GM11168 (cell line): ENCODE measurements around the gene SNX27.
"Not testable (repeated sequence)": the region's sequence is repeated elsewhere in the genome, so short reads cannot be mapped to it uniquely, and the experiment has no call there.

ENCODE experiments used
- in situ Hi-C: fragments of 300-500 bp; cut with MboI; formaldehyde crosslinking; loops from one replicate; pipeline ENCODE4 v1.12.0; 2022; ENCODE audit warnings: low sequenced_read_pairs; ENCODE audit not compliant: unreplicated experiment

SNX27 gene

GRCh38 chr1:151635479-151636072 lies 23.7 kb downstream of the SNX27 start:
- in situ Hi-C loops: no loop called here

- in situ Hi-C loops: no loop called here
These were observed 26.4 kb downstream of the SNX27 start for GRCh38 chr1:151638074-151638775.

- in situ Hi-C loops: no loop called here
These were observed 27.0 kb downstream of the SNX27 start for GRCh38 chr1:151638812-151639211.

GRCh38 chr1:151639466-151639865 lies 27.6 kb downstream of the SNX27 start:
- in situ Hi-C loops: no loop called here

- in situ Hi-C loops: no loop called here
These were observed 29.4 kb downstream of the SNX27 start for GRCh38 chr1:151641229-151641628.

- in situ Hi-C loops: not testable (repeated sequence)
These were observed 31.2 kb downstream of the SNX27 start for GRCh38 chr1:151643085-151643484.

GRCh38 chr1:151644001-151644400 lies 32.2 kb downstream of the SNX27 start:
- in situ Hi-C loops: no loop called here

- in situ Hi-C loops: no loop called here
These were observed 41.5 kb downstream of the SNX27 start for GRCh38 chr1:151653397-151653796.

- in situ Hi-C loops: no loop called here
These were observed 43.5 kb downstream of the SNX27 start for GRCh38 chr1:151655371-151655770.

- in situ Hi-C loops: no loop called here
These were observed 49.9 kb downstream of the SNX27 start for GRCh38 chr1:151661751-151662150.

- in situ Hi-C loops: no loop called here
These were observed 56.2 kb downstream of the SNX27 start for GRCh38 chr1:151668090-151668489.

- in situ Hi-C loops: not testable (repeated sequence)
These were observed 58.3 kb downstream of the SNX27 start for GRCh38 chr1:151670036-151670675.

GRCh38 chr1:151673407-151673806 lies 61.6 kb downstream of the SNX27 start:
- in situ Hi-C loops: no loop called here

GRCh38 chr1:151680391-151680790 lies 68.5 kb downstream of the SNX27 start:
- in situ Hi-C loops: no loop called here

- in situ Hi-C loops: no loop called here
These were observed 69.0 kb downstream of the SNX27 start for GRCh38 chr1:151680826-151681225.

GRCh38 chr1:151681923-151682322 lies 70.1 kb downstream of the SNX27 start:
- in situ Hi-C loops: no loop called here

- in situ Hi-C loops: not testable (repeated sequence)
These were observed 71.1 kb downstream of the SNX27 start for GRCh38 chr1:151682901-151683300.

- in situ Hi-C loops: no loop called here
These were observed 72.3 kb downstream of the SNX27 start for GRCh38 chr1:151684128-151684527.

- in situ Hi-C loops: no loop called here
These were observed 74.7 kb downstream of the SNX27 start for GRCh38 chr1:151686561-151686960.

GRCh38 chr1:151689494-151689893 lies 77.6 kb downstream of the SNX27 start:
- in situ Hi-C loops: no loop called here

- in situ Hi-C loops: no loop called here
These were observed 80.4 kb downstream of the SNX27 start for GRCh38 chr1:151692226-151692625.
